Pulmonary artery endothelial cell (primary cell): Measurements from ENCODE around the gene PLCD3. TPM values are rescaled to one million over a fixed set of nuclear protein-coding genes. Genes with fewer than 3 reads are reported as not detected.

Source experiments
- DNase-seq: peaks from one replicate; pipeline ENCODE4 v3.0.0-alpha.2; 2011; ENCODE audit warnings: low read depth, low spot score
- total RNA-seq: library from RNA; depleted of rRNA; stranded (reverse); fragments of >200 nt; gene quantifications from 2 replicates; pipeline ENCODE4 v1.2.3, GENCODE V29; 2014

Gene PLCD3
- total RNA-seq, 1 donor from 2014 or later, result 13.7 TPM

DNA sequence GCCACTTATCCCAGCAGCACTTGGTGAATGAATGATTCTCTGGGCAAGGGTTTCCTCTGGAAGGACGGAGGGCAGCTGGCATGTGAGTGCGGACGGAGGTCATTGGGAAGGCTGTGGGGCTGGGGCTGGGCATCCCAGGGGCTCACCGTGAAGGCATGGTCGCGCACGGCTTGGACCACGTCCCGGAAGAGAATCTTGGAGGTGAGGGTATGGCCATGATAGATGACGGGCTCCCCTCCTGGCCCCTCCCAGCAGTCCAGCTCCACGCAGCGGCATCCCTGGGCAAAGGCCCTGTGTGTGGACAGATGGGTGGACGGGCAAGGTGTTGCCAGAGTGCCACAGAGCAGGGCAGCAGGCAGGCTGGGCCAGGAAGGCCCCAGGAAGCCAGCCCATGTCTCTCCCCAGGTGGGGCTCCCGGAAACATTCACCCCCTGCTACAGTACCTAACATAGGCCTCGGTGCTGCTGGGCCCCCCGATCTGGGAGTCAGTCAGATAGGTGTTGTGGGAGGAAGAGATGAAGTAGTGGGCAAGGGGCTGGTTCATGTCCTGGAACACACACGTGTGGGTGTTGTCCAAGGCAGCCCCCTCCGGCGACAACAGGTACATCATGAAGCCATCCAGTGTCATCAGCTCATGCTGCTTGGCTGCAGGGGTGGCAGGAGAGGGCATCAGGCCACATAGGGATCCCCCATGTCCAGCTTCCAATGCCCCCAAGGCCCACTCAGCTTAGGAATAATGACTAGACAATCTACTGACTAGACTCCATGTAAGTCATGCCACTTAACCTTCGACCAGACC, 14.3 kb downstream of the PLCD3 start:
- no peak for DNase-seq

DNA sequence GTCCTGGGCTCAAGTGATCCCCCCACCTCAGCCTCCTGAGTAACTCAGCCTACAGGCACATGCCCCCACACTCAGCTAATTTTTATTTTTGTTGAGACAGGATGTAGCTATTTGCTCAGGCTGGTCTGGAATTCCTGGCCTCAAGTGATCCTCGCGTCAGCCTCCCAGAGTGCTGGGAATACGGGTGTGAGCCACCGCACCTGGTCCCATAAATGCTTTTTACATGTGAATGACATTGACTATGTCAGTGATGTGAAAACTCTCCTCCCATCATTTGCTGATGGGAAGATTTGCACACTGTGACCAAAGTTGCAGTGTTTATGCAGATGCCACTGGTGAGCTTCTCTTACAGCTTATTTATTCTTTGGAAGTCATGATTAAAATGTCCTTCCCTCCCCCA, 15.0 kb downstream of the PLCD3 start:
- DNase-seq, result no peak

DNA sequence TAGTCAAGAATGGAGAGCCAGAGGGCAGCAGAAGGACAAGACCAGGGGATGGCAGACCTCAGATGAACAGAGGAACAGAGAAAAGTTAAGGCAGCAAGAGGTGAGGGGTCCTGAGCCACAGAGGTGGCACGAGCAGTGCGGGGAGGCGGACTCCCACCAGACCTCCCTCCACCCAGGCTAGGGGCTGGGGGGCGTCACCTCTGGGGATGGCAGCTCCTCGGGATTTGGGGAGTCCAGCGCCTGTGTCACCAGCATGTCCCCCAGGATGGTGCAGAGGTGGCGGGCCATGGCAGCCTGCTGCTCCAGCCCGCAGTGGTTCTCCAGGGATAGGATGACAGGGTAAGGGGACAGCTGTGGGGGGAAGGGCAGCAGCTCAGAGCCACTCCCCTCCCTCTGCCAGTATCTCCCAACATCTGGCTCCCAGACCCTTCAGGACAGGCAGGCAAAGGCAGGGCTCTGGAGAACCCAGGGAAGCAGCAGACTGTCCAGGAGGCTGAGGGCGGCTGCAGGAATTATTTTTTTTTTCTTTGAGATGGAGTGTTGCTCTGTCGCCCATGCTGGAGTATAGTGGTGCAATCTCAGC, 15.8 kb downstream of the PLCD3 start:
- DNase-seq, result no peak

DNA sequence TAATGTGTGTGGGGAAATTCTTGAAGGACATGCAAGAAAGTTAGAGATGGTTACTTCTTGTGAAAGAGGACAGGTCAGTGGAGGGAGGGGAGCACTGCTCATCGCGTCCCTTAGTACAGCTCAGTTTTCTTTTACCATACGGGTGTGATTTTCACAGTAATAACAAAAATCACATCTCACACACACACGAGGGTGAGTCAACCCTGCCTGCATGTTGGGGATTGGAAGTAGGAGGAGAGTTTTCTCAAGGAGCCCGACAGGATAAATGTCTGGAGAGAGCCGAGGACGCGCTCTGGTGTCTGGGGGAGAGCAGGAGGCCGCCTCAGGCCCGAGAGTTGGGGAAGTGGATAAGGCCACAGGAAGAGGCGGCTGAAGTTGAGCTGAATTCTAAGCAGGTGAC, 16.4 kb downstream of the PLCD3 start:
- no peak for DNase-seq

DNA sequence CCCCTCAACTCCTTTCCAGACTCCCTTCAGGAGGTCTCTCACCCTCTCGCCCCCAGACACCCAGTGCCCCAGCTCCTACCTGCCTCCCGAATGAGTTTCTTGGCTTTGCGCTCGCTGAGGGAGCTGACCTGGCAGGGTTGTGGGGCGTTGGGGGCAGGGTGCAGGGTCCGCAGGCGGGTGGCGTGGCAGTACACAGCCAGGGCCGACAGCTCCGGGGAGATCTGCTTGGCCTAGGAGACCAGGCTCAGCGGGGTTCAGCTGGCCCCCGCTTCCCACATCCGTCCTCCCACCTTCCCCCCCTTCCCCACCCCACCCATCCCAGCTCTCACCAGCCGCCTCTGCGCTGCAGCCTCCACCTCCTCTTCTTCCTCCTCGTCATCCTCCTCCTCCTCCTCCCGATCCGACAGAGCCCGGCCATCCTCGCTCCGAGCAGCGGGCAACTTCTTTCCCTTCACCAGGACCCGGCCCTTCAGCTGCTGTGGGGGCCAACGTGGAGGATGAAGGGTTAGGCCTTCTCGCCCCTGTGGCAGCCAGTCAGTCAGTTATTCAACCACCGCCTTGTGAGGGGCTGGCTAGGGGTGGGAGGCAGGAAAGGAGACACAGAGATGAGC, 17.2 kb downstream of the PLCD3 start:
- no peak for DNase-seq

DNA sequence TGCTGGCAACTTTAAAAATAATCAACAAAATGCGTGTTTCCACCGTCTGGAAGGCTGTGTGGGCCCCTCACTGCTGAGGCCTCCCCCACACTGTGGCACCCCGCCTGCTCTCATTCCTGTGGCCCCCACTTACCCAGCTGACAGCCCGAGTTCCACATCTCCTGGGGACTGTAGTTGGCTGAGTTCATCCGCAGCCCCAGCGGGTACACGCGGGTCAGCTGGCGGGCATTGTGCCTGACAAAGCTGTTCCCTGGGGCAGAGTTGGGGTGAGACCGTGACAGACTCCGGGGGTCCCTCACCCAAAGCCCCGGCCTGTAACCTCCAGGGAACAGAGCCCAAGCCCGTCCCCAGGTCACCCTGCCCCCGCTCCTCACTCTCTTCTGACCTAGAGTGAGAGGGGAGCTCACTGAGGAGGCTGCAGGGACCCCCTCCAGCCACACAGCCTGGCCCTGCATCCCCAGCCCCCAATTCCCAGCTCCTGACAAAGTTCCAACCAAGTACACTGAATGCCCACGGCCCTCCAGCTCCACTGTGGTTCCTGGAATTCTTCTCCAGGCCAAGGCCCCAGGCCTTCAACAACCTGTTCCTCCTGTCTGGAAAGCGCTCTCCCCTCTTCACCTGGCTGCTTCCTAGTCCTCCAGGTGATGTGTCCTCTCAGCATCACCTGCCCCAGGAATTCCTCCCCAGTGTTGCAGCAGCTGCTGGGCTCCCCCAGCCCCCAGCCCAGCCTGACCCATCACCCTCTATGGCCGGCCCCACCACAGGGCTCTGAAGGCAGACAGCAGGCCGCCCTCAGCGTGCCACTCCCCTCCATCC, 18.0 kb downstream of the PLCD3 start:
- DNase-seq, result no peak

DNA sequence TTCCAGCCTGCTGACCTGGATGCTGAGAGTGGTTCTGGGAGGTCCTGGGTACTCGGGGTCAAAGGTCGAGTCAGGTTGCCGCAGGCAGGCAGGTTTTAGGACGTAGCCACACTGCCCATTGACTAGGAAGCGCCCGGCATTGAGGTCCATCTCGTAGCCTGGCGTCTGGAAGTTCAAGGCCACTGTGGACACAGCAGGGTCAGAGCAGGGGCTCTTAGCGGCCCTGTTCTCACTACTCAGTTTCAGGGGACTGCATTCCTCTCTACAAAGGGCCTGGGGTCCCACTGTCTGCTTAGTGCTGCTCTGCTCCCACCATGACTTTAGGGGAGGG, 18.9 kb downstream of the PLCD3 start:
- DNase-seq, result no peak

DNA sequence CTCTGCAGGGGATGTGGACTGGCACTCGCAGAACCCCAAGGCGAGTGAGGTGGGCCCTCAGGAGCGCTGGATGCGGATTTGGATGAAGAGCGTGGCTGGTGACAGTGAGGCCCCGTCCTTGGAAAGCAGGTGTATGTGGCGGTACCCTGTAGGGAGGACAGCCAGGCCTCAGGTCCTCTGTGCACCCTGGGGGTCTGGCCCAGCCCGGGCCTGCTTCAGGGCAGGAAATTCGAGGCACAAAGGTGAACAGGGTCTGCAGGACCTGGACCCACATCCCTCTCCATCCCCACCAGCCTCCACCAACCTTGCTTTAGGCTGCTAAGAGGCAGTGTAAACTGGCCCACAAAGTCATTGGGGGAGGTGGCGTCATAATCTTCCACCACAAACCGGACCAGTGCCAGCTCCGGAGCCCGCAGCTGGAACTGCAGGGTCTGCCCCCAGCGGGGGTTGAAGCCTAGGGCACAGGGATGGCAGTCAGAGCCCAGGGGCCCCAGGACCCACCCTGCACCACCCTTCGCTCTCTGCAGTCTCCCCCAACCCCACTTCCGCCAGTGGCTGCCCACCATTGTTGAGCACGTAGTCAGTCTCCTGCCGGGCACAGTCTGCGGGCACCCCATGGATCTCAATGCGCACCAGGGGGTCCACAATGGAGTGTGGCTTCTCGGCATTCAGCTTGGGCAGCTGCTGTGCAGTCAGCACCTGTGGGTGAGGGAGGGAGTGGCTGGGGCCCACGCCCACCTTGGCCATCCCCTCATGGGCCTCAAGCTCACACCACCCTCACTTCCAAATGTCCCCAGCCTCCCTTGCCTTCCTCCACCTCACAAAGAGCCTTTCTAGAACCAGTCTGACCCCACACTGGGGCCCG, 19.5 kb downstream of the PLCD3 start:
- DNase-seq, result no peak

DNA sequence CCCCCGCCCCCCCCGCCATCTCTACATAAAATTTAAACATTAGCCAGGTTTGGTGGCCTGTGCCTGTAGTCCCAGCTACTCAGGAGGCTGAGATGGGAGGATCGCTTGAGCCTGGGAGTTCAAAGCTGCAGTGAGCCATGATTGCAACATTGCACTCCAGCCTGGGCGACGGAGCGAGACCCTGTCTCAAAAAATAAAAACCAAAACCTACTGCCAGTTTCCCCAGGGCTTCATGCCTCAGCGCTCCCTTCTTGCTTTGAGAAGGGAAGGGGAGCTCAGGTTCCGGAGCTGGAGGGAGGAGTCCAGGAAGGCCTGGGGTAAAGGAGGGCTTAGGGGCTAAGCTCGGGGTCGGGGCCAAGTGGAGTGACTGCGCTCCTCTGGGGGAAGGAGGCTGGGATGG, 20.5 kb downstream of the PLCD3 start:
- no peak for DNase-seq

DNA sequence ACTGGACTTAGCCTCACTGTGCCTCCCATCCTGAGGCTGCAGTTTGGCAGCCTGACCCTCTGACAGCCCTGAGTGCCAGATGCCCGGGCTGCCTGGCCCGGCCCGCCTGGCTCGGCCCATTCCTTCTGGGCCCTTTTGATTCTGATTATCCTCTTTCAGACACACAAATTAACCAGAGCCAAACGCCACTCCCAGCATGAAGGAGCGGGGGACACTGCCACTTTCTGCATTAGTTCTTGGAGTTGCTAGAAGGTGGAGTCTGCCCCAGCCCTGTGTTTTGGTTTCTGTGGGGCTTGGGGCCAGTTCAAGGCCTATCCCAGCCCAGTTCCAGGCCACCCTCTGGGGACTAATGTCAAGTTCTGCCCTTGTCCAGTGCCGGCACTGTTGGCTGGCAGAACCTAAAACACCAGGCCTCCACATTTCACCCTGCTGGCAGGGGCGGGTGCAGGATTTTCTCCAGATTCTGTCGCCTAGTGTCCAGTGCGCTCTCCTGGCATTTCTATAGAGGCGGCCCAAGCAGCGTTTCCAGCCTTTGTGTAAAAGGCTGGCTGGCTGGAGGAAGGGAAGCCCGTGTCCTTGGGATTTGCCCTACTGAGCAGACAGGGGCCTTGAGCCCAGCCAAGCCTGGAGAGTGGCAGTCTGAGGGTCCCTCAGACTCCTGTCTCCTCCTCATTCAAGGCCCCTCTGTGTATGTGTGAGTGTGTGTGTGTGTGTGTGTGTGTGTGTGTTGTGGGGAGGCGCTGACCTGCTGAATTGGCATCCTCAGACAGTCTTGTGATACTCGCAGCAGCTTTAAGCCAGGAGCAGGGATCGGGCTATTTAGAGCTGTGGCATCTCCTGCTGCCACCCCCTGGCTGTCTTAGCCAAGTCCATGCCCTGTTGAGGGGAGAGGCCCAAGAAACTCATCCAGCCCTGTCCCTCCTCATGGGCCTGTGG, 21.4 kb downstream of the PLCD3 start:
- DNase-seq, result no peak

DNA sequence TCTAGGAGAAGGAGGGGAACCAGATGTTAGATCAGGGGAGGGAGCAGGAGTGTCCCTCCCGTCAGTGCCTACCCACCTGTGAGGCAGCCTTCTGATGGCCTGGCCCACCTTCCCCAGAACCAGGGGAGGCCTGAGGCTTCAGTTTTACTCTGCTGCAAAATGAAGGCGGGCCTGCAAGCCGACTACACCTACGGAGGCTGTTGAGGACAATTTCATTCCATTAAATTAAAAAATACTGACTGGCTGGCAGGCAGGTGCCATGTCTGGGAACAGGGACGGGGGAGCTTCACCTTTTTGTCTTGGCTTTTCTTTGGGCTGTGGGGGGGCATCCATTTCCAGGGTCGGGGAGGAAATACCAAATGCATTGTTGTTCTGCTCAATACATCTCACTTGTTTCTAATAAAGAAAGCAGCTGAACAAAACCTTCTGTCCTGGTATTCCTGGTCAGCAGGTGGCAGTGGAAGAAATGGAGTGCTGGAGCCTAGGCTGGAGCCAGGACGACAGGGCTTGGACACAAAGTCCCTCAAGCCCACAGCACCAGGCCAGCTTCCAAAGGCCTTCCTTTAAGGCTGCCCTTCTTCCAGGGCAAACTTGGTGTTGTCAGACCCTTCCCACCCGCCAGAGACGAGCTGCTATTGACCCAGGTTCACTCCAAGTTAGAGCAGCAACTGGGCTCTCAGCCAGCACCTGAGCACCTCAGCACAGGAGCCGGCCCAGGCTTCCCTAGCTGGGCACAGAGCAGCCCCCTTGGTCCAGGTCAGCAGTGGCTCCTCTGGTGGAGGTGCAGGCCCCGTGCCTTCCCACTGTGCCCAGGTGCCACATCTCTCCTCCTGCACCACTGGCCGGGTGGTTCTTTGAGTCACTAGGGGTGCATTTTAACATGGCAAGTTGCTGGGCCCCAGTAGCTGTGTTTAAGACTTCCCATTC, 23.5 kb downstream of the PLCD3 start:
- DNase-seq, result no peak

DNA sequence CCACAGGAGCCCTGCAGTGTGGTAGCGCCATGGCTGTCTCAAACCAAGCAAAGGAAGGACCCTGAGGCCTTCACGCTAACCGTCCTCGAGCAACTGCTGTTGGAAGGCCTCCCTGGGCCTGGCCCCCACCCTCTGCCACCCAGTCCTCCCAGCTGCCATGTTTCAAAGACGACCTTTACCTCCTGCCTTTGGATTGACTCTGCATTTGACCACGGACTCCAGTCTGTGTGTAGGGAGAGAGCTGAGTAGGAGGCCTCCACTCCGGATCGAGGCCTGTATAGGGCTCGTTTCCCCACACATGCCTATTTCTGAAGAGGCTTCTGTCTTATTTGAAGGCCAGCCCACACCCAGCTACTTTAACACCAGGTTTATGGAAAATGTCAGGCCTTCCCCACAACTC, 24.3 kb downstream of the PLCD3 start:
- DNase-seq, result no peak

DNA sequence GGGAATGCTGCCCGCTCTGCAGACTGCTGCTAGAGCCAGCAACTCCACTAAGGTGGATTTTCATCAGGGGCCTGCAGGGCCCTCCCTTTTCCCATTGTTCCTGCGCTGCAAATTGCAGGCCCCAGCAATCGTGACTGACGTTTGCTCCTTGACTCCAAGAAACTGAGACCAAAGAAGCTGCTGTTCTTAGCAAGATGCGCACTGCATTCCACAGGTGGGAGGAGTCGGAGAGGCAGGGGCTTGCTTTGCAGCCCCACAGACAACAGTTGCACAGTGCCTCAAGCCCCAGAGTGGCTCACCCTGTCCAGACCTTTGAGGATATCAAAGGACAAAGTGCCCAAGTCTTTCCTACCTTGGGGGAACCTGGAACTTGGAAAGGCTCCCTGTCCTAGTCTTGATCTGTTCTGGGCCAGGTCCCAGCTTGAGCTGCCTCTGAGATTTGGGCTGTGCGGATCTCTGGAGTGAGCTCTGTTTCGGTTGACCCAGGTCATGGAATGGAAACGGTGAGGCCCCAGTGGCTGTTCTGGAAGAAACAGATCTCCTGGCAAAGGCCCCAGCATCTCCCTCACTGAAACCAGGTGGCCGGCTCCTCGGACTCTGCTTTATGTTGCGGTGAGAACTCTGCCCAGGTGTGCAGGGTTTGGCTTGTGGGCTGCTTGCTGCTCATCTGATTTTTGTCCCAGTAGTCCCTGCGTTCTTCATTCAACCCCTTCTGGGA, 24.9 kb downstream of the PLCD3 start:
- DNase-seq, result no peak

DNA sequence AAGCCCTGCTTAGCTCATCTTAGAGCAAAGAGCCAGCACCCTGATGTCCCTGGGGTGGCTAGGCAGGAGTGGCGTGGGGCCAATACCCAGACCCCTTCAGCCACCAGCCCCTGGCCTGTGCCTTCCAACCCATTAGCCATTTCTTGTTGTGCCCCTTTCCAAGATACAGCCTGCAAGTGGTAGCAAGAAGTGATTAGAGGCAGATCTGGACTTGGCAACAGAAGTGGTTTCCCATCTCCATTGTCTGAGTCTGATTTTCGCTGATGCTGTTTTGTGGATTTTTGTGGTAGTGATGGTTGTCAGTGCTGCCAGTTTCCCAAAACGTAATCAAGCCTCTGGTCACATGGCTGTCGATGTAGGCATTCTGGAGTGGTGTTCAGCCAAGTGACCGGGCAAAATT, 25.7 kb downstream of the PLCD3 start:
- DNase-seq, result no peak

DNA sequence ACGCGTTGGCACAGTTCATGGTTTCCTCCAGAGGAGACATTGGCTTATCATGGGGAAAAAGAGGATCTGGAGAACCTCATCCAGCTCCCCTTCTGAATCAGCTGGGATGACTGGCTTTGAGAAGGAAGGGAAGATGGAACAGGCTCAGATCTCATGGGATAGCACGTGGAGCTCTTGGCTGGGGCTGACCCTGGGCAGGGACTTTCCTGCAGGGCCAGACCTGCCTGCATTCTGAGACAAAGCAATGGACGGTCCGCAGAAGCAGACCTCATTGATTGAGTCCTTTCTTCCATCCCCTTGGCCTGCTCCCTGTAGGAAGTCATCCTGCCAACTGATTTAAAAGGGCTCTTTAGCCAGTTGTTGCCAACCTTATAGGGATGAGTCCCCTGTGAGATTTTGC, 26.2 kb downstream of the PLCD3 start:
- no peak for DNase-seq

DNA sequence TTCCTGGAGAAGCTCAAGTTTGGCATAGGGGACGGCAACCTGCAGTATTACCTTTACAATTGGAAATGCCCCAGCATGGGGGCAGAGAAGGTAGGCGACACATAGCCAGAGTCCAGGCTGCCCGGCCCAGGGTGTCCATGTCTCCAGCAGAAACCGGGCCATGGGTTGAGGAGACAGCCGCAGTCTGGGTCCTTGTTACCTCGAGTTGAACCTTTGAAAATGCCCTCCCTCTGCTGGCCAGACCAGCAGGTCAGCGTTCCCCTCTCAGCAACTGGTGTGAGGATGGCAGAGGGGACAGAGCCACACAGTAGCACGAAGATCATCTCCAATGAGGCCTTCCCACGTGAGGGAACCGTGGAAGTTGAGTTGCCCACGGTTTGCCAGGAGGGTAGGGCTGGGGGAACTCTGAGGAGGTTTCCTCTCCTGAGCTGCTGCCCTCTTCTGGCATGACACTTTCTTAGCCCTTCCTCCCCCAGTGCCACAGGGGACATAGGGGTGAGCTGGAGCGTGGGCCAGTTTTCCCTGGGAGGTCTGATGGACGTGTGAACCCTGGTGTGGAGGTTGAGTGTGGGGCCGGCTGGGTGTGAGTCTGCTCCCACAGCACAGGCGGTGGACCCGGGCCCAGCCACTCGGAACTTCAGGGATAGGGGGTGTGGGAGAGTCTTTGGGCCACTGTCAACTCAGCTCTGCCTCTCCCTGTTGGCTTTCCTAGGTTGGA, 27.2 kb downstream of the PLCD3 start:
- no peak for DNase-seq

DNA sequence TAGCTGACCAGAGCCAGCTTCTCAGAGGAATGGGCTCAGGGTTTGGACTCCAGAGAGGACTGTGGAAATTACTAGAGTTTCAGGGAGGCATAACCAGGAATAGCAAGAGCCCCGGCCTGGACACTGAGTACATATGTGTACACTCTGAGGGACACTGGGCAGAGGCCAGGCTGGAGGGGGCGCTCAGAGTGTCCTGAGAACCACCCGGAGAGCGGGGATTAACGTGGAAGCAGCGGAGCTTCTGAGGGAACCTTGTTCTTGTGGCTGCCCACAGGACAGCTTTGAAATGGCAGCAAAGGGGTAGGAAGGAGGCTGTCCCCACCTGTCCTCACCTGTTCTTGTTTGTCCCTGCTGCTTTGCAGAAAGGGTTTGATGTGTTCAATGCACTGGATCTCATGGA, 27.8 kb downstream of the PLCD3 start:
- no peak for DNase-seq

DNA sequence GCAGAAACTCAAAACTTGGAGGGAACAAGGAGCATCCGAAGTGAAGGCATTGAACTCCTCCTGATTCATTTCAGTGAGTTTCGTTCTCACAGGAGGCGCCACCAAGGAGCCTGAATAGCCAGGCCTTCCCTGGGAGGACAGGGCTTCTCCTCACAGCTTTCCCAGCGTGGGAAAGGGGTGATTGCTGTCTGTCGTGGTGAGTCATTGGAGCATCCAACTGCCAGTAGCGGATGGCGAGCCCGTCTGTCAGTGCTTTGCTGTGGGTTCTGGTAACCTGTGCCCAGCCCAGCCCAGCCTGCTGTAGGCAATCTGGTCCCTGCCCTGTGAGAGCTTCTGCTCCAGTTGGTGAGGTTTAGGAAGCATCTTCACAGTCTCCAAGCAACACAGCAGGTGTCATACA, 28.3 kb downstream of the PLCD3 start:
- DNase-seq, result no peak
